ENCODE measurements around the gene SLC19A2. TPM values are rescaled to one million over a fixed set of nuclear protein-coding genes. Genes with fewer than 3 reads are reported as not detected.
A peak's percentile ranks its signal among the peaks of the same experiment; 100 is the strongest.
"Not testable (repeated sequence)": the region's sequence is repeated elsewhere in the genome, so short reads cannot be mapped to it uniquely, and the experiment has no call there.

Gene SLC19A2
- 16.0 and 17.3 TPM in 2 replicates for total RNA-seq (2014; rRNA removed; shearing (Covaris generic))

GRCh38 chr1:169485431-169486280 lies at the start of gene SLC19A2:
SLC19A2 (minus strand) TSS chr1:169485944; CDS start chr1:169485766, 178 bp downstream.
- peak; percentile 99 for DNase-seq (ENCODE audit: low spot score)

- DNase-seq (ENCODE audit: low spot score), result no peak
Measured at GRCh38 chr1:169534653-169535052, 48.9 kb upstream of the SLC19A2 start.

- DNase-seq (ENCODE audit: low spot score), result not testable (repeated sequence)
Measured at GRCh38 chr1:169533528-169534190, 47.9 kb upstream of the SLC19A2 start.

GRCh38 chr1:169530448-169530847 lies 44.7 kb upstream of the SLC19A2 start:
- no peak for DNase-seq (ENCODE audit: low spot score)

- no peak for DNase-seq (ENCODE audit: low spot score)
Measured at GRCh38 chr1:169529068-169529642, 43.4 kb upstream of the SLC19A2 start.

GRCh38 chr1:169528215-169529067 lies 42.7 kb upstream of the SLC19A2 start:
- DNase-seq (ENCODE audit: low spot score), result no peak

GRCh38 chr1:169527451-169528214 lies 41.9 kb upstream of the SLC19A2 start:
- no peak for DNase-seq (ENCODE audit: low spot score)

- no peak for DNase-seq (ENCODE audit: low spot score)
Measured at GRCh38 chr1:169527001-169527400, 41.3 kb upstream of the SLC19A2 start.

- no peak for DNase-seq (ENCODE audit: low spot score)
Measured at GRCh38 chr1:169526120-169526832, 40.5 kb upstream of the SLC19A2 start.

GRCh38 chr1:169525391-169525790 lies 39.6 kb upstream of the SLC19A2 start:
- DNase-seq (ENCODE audit: low spot score), result no peak

GRCh38 chr1:169523904-169524303 lies 38.2 kb upstream of the SLC19A2 start:
- no peak for DNase-seq (ENCODE audit: low spot score)

- DNase-seq (ENCODE audit: low spot score), result no peak
Measured at GRCh38 chr1:169521226-169521625, 35.5 kb upstream of the SLC19A2 start.

- no peak for DNase-seq (ENCODE audit: low spot score)
Measured at GRCh38 chr1:169517558-169518186, 31.9 kb upstream of the SLC19A2 start.

- DNase-seq (ENCODE audit: low spot score), result no peak
Measured at GRCh38 chr1:169515641-169516040, 29.9 kb upstream of the SLC19A2 start.

- no peak for DNase-seq (ENCODE audit: low spot score)
Measured at GRCh38 chr1:169514566-169515270, 29.0 kb upstream of the SLC19A2 start.

GRCh38 chr1:169513208-169513607 lies 27.5 kb upstream of the SLC19A2 start:
- no peak for DNase-seq (ENCODE audit: low spot score)

- peak; percentile 46 for DNase-seq (ENCODE audit: low spot score)
Measured at GRCh38 chr1:169511316-169512005, 25.7 kb upstream of the SLC19A2 start.

GRCh38 chr1:169510060-169510459 lies 24.3 kb upstream of the SLC19A2 start:
- no peak for DNase-seq (ENCODE audit: low spot score)

GRCh38 chr1:169509354-169509753 lies 23.6 kb upstream of the SLC19A2 start:
- no peak for DNase-seq (ENCODE audit: low spot score)

All from H4 (cell line).